Spleen (tissue), 11 donors: Measurements from ENCODE around the gene JCHAIN. TPM values are rescaled to one million over a fixed set of nuclear protein-coding genes. Genes with fewer than 3 reads are reported as not detected.

Source experiments
- DNase-seq: peaks from one replicate; pipeline ENCODE4 v3.0.0-alpha.2; 2020
- H3K27ac ChIP-seq, 8 donors: fragments of 200-600 bp; sonication (generic) in 7 of 8; 1 replicate in 4 of 8; 2 replicates in 4 of 8; pipeline versions ENCODE4 v1.5.0 to v1.8.0; 2016 to 2021; ENCODE audit warnings: inconsistent platforms in 4 of 8, mild to moderate bottlenecking in 4 of 8, moderate library complexity in 1 of 8
- H3K27me3 ChIP-seq, 7 donors: fragments of 200-600 bp; sonication (generic) in 6 of 7; replicated peaks in 1 of 7; 1 replicate in 4 of 7; 2 replicates in 3 of 7; pipeline versions ENCODE4 v1.5.0 to v1.8.0; 2016 to 2021; ENCODE audit warnings: inconsistent platforms in 3 of 7, mild to moderate bottlenecking in 1 of 7
- H3K36me3 ChIP-seq, 6 donors: fragments of 200-600 bp; sonication (generic) in 5 of 6; 1 replicate in 4 of 6; 2 replicates in 2 of 6; pipeline versions ENCODE4 v1.5.0 to v1.8.0; 2016 to 2021; ENCODE audit warnings: inconsistent platforms in 2 of 6
- H3K4me1 ChIP-seq, 6 donors: fragments of 200-600 bp; sonication (generic) in 5 of 6; 1 replicate in 3 of 6; 2 replicates in 3 of 6; pipeline versions ENCODE4 v1.5.0 to v1.8.0; 2016 to 2021; ENCODE audit warnings: inconsistent platforms in 3 of 6
- H3K4me3 ChIP-seq, 8 donors: fragments of 200-600 bp; sonication (generic) in 7 of 8; 1 replicate in 4 of 8; 2 replicates in 4 of 8; pipeline versions ENCODE4 v1.5.0 to v1.8.0; 2016 to 2021; ENCODE audit warnings: inconsistent platforms in 4 of 8, mild to moderate bottlenecking in 4 of 8, moderate library complexity in 2 of 8
- H3K9me3 ChIP-seq, 8 donors: fragments of 200-600 bp; sonication (generic) in 7 of 8; 1 replicate in 4 of 8; 2 replicates in 4 of 8; pipeline versions ENCODE4 v1.5.0 to v1.8.0; 2016 to 2021; ENCODE audit warnings: inconsistent platforms in 4 of 8
- CTCF ChIP-seq, 11 experiments: fragments of 200-600 bp in 7 of 11; fragments of 450-650 bp in 4 of 11; sonication (generic) in 4 of 11; IDR thresholded peaks in 8 of 11; conservative IDR thresholded peaks in 3 of 11; 1 replicate in 7 of 11; 2 replicates in 4 of 11; pipeline versions ENCODE4 v1.4.0 to v1.8.0; 2016 to 2021; ENCODE audit warnings: antibody characterized with exemption in 11 of 11, inconsistent platforms in 4 of 11, mild to moderate bottlenecking in 1 of 11
- POLR2A ChIP-seq, 3 donors: fragments of 450-650 bp; IDR thresholded peaks; one replicate each; pipeline ENCODE4 v1.5.1; 2017; ENCODE audit warnings: antibody characterized with exemption in 3 of 3, mild to moderate bottlenecking in 1 of 3
- POLR2AphosphoS5 ChIP-seq, 3 donors: sonication (generic); formaldehyde crosslinking; IDR thresholded peaks; one replicate each; pipeline ENCODE4 v1.5.1; 2017; ENCODE audit warnings: antibody characterized with exemption in 3 of 3
- WGBS, 5 donors: extraction: QIAGEN DNeasy Blood & Tissue Kit in 3 of 5; methylation state at CpG; one replicate each; pipeline versions ENCODE4 v1.1.5 to v1.1.7; 2013 to 2018; 5-methylcytosine and 5-hydroxymethylcytosine counted together
- intact Hi-C: fragments of 100-400 bp; cut with DNase I; formaldehyde crosslinking; loops from one replicate; pipeline ENCODE4 v1.15.0; 2023; ENCODE audit warnings: low total_unique reads
- polyA plus RNA-seq, 3 donors: library from polyadenylated mRNA; stranded (reverse); fragments of 200-250 nt; gene quantifications; one replicate each; pipeline ENCODE4 v1.2.1, GENCODE V29; 2013
- total RNA-seq, 7 donors: library from RNA; depleted of rRNA in 3 of 7; stranded (reverse); fragments of >200 nt in 3 of 7; fragmentation: NEBNext Ultra II Directional in 4 of 7; extraction: Animal tissue kit (Norgen Biotek cat#: 25700) in 4 of 7; gene quantifications; one replicate each; pipeline versions ENCODE4 v1.1.0 to v1.2.1, GENCODE V29; 2016 to 2021
- donor health status: healthy with polysubstance abuse.
- donor health status: DM: no; HTN: no; CAD: no; lungs with moderate emphysema.
- donor health status: DM: no; HTN: no; CAD: no.
- donor health status: Bipolar disorder and iron deficiency.
- donor health status: healthy.
- donor health status: DM: no; HTN: no; CAD: no.
- donor health status: DM: yes; HTN: yes; CAD: no.

Gene JCHAIN
- total and polyA plus RNA-seq, 10 donors = 64.8 to 1,125 (median 383) TPM

DNA sequence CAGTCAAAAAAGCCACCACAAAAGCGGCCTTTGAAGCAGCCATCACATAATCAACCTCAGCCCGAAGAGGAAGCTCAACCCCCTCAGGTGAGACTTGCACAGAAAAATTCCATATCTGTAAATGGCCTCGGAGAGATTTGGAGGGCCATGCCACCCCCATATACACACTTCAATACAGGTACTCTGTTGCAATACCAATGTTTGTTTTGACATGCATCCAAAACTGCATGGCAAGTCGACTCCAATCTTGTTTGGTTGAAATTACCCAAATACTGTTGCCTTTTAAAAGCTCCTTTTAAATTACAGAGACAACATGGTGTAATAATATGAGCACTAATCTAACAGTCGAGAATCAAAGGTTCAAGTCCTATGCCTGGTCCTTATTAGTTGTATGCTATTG, 31.8 kb downstream of the JCHAIN start:
- Histone ChIP-seq H3K27me3 (no peaks in the 10 kb centered on the region), H3K4me1 (no peaks in the 10 kb centered on the region), H3K4me3 (no peak overlapping the region), H3K27ac (no peak overlapping the region), H3K9me3 (no peaks in the 10 kb centered on the region), H3K36me3 (no peaks in the 10 kb centered on the region)
- 87 to 92% (median 88%) methylated on average over 5 of the region's 5 CpGs for WGBS, 5 donors
- TF ChIP-seq CTCF (IDR thresholded peaks at IDR 0.05 in 8 of 11, conservative IDR thresholded peaks at IDR 0.05 in 3 of 11) (no peak), POLR2AphosphoS5 (IDR thresholded peaks at IDR 0.05) (no peak), POLR2A (IDR thresholded peaks at IDR 0.05) (no peak)
- DNase-seq = no peak
- intact Hi-C loops = no loop called here

GRCh38 chr4:70632028-70632427, 34.3 kb downstream of the JCHAIN start:
- WGBS, 5 donors = 74 to 89% (median 86%) methylated on average over 1 of the region's 1 CpG
- no peak for DNase-seq
- H3K27me3 ChIP-seq = no peaks in the 10 kb centered on the region
- no peak overlapping the region for H3K27ac ChIP-seq
- TF ChIP-seq CTCF (IDR thresholded peaks at IDR 0.05 in 8 of 11, conservative IDR thresholded peaks at IDR 0.05 in 3 of 11) (no peak), POLR2AphosphoS5 (IDR thresholded peaks at IDR 0.05) (no peak), POLR2A (IDR thresholded peaks at IDR 0.05) (no peak)
- H3K9me3 ChIP-seq = no peaks in the 10 kb centered on the region
- no peaks in the 10 kb centered on the region for H3K4me1 ChIP-seq
- H3K4me3 ChIP-seq = no peak overlapping the region
- H3K36me3 ChIP-seq = no peaks in the 10 kb centered on the region
- intact Hi-C loops = no loop called here

- H3K36me3 ChIP-seq = no peaks in the 10 kb centered on the region
- intact Hi-C loops = no loop called here
- DNase-seq = no peak
- no peaks in the 10 kb centered on the region for H3K27me3 ChIP-seq
- no peak for TF ChIP-seq CTCF (IDR thresholded peaks at IDR 0.05 in 8 of 11, conservative IDR thresholded peaks at IDR 0.05 in 3 of 11)
- whole genome bisulfite sequencing, 5 donors = 63 to 88% (median 77%) methylated on average over 3 of the region's 3 CpGs
- no peaks in the 10 kb centered on the region for H3K4me1 ChIP-seq
- no peak overlapping the region for H3K4me3 ChIP-seq
- no peaks in the 10 kb centered on the region for H3K9me3 ChIP-seq
- no peak overlapping the region for H3K27ac ChIP-seq
Observed at GRCh38 chr4:70630162-70630561, 36.1 kb downstream of the JCHAIN start.

DNA sequence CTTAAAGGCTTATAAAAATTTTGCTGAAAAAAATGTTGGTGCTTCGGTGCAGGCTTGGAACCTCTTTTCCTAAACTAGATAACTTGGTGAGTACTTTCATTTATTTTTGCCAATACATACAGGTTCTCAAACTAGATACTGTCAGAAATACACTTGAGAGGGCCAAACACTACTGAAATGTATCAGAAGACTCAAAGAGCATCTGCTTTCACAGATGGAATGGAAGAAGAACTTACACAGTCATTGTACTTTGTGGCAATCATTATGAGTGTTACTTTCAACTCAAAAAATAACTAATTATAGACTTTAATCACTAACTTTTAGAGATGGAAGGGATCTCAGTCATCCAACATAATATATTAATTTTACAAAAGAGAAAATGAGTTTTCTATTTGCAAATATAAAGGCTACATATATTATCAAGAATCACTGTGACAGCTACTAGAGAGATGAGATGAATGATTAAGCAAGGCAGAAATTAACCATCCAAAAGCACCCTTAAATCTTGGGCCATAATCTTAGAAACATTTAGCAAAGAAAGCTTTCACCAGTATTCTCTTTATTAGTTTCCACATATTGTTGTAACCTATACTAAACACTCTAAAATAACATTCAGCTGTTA, 36.7 kb downstream of the JCHAIN start:
- DNase-seq = no peak
- intact Hi-C loops = no loop called here
- Histone ChIP-seq H3K9me3 (no peaks in the 10 kb centered on the region), H3K4me3 (no peak overlapping the region), H3K36me3 (no peaks in the 10 kb centered on the region), H3K4me1 (no peaks in the 10 kb centered on the region), H3K27ac (no peak overlapping the region), H3K27me3 (no peaks in the 10 kb centered on the region)
- WGBS, 5 donors = 78 to 87% (median 86%) methylated on average over 1 of the region's 1 CpG
- TF ChIP-seq POLR2AphosphoS5 (IDR thresholded peaks at IDR 0.05) = no peak
- no peak for TF ChIP-seq CTCF (IDR thresholded peaks at IDR 0.05 in 8 of 11, conservative IDR thresholded peaks at IDR 0.05 in 3 of 11)
- no peak for TF ChIP-seq POLR2A (IDR thresholded peaks at IDR 0.05)
